HUES6 (cell line): ENCODE measurements around the gene CNTNAP2.

Experiments
- H3K27ac ChIP-seq: 2 replicates; pipeline ENCODE4 v1.7.0; 2013; ENCODE audit warnings: low read depth, mild to moderate bottlenecking, low read length, inconsistent platforms
- H3K27me3 ChIP-seq: 2 replicates; pipeline ENCODE4 v1.6.1; 2013; ENCODE audit warnings: low read length; ENCODE audit not compliant: control insufficient read depth, insufficient read depth
- H3K36me3 ChIP-seq: 2 replicates; pipeline ENCODE4 v1.6.1; 2013; ENCODE audit warnings: low read length; ENCODE audit not compliant: control insufficient read depth, insufficient read depth
- H3K4me1 ChIP-seq: 2 replicates; pipeline ENCODE4 v1.6.1; 2013; ENCODE audit warnings: low read length; ENCODE audit not compliant: control insufficient read depth, insufficient read depth
- H3K4me3 ChIP-seq: 2 replicates; pipeline ENCODE4 v1.5.1; 2013; ENCODE audit warnings: low read depth, low read length
- H3K9ac ChIP-seq: one replicate; pipeline ENCODE4 v1.6.1; 2013; ENCODE audit warnings: mild to moderate bottlenecking, low read length
- H3K9me3 ChIP-seq: 2 replicates; pipeline ENCODE4 v1.6.1; 2013; ENCODE audit warnings: low read depth, low read length; ENCODE audit not compliant: control insufficient read depth, insufficient read depth

The CNTNAP2 gene

GRCh38 chr7:147432576-147432975, 1316.0 kb downstream of the CNTNAP2 start:
- Histone ChIP-seq H3K4me3 (no peak overlapping the region), H3K4me1 (peaks cover 3% of the 10 kb centered on the region; the same call in 1 of the 2 replicates), H3K27ac (no peak overlapping the region), H3K9ac (no peak overlapping the region), H3K27me3 (peaks cover 60% of the 10 kb centered on the region), H3K36me3 (no peaks in the 10 kb centered on the region), H3K9me3 (peaks cover under 1% of the 10 kb centered on the region; the same call in 1 of the 2 replicates)

- Histone ChIP-seq H3K27me3 (peaks cover 97% of the 10 kb centered on the region), H3K9me3 (no peaks in the 10 kb centered on the region), H3K36me3 (no peaks in the 10 kb centered on the region), H3K27ac (no peak overlapping the region), H3K4me1 (peaks cover 3% of the 10 kb centered on the region; the same call in 1 of the 2 replicates), H3K9ac (no peak overlapping the region), H3K4me3 (no peak overlapping the region)
These were observed 1320.1 kb downstream of the CNTNAP2 start for GRCh38 chr7:147436718-147437117.

DNA sequence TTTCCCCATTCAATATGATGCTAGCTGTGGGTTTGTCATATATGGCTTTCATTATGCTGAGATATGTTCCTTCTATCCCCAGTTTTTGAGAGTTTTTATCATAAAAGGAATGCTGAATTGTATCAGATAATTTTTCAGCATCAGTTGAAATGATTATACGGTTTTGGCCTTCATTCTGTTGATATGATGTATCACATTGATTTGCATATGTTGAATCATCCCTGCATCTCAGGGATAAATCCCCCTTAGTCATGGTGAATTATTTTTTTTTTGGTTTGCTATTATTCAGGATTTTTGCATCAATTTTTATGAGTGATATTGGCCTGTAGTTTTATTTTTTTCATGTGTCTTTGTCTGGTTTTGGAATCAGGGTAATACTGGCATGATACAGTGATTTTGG, 1321.6 kb downstream of the CNTNAP2 start:
- H3K4me3 ChIP-seq: no peak overlapping the region
- H3K27ac ChIP-seq: no peak overlapping the region
- peaks cover 97% of the 10 kb centered on the region for H3K27me3 ChIP-seq
- no peaks in the 10 kb centered on the region for H3K36me3 ChIP-seq
- H3K9ac ChIP-seq: no peak overlapping the region
- 0 out of 2 replicates have a peak, but pooled peaks cover 3% of the 10 kb centered on the region for H3K4me1 ChIP-seq
- no peaks in the 10 kb centered on the region for H3K9me3 ChIP-seq

DNA sequence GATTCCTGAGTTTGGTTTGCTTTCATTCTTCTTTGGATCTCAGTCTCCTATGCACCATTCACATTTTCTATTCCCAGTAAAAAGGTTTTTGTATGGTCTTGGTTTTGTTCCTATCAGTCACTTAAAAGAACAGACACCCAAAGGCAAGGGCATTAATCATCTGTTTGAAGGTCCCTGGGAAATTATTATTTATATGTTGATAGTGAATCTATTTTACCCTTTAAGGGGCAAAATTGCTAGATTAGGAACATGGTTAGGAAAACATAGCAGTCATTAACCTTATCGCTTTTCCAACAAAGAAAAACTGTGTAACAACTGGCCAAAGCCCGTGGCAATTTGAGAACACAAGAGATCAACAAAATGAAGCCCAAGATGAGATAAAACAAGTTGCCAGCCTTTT, 1327.3 kb downstream of the CNTNAP2 start:
- H3K4me1 ChIP-seq: no peaks in the 10 kb centered on the region
- H3K27me3 ChIP-seq: peaks cover 45% of the 10 kb centered on the region
- H3K36me3 ChIP-seq: no peaks in the 10 kb centered on the region
- H3K9ac ChIP-seq: no peak overlapping the region
- no peak overlapping the region for H3K27ac ChIP-seq
- no peaks in the 10 kb centered on the region for H3K9me3 ChIP-seq
- no peak overlapping the region for H3K4me3 ChIP-seq

GRCh38 chr7:147452816-147453215, 1336.2 kb downstream of the CNTNAP2 start:
- Histone ChIP-seq H3K36me3 (no peaks in the 10 kb centered on the region), H3K9me3 (no peaks in the 10 kb centered on the region), H3K27me3 (no peaks in the 10 kb centered on the region), H3K4me1 (no peaks in the 10 kb centered on the region), H3K4me3 (no peak overlapping the region), H3K27ac (no peak overlapping the region), H3K9ac (no peak overlapping the region)

- Histone ChIP-seq H3K4me1 (no peaks in the 10 kb centered on the region), H3K9me3 (no peaks in the 10 kb centered on the region), H3K27ac (no peak overlapping the region), H3K27me3 (no peaks in the 10 kb centered on the region), H3K4me3 (no peak overlapping the region), H3K9ac (no peak overlapping the region), H3K36me3 (no peaks in the 10 kb centered on the region)
These were observed 1348.6 kb downstream of the CNTNAP2 start for GRCh38 chr7:147465223-147465622.

GRCh38 chr7:147472556-147472955, 1356.0 kb downstream of the CNTNAP2 start:
- H3K36me3 ChIP-seq: no peaks in the 10 kb centered on the region
- no peak overlapping the region for H3K9ac ChIP-seq
- H3K4me3 ChIP-seq: no peak overlapping the region
- no peaks in the 10 kb centered on the region for H3K27me3 ChIP-seq
- H3K9me3 ChIP-seq: no peaks in the 10 kb centered on the region
- H3K4me1 ChIP-seq: no peaks in the 10 kb centered on the region
- H3K27ac ChIP-seq: no peak overlapping the region

DNA sequence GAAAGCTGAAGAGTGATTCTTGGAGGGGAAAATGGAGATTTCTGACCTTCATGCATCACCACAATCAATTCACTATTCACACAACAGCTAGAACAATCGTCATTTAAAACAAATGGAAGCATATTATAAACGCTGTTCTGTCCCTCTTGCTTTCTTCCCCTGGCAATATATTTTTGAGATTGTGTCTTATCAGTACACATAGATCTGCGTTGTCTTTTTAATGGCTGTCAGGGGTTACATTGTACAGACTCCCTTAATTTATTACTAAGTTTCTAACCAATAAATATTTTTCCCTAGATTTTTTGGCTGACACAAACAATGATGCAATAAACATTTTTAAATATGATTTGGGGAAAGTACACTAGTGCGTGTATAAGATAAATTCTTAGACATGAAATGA, 1358.3 kb downstream of the CNTNAP2 start:
- H3K9ac ChIP-seq: no peak overlapping the region
- H3K27ac ChIP-seq: no peak overlapping the region
- H3K27me3 ChIP-seq: no peaks in the 10 kb centered on the region
- H3K4me1 ChIP-seq: no peaks in the 10 kb centered on the region
- no peaks in the 10 kb centered on the region for H3K9me3 ChIP-seq
- no peak overlapping the region for H3K4me3 ChIP-seq
- no peaks in the 10 kb centered on the region for H3K36me3 ChIP-seq

DNA sequence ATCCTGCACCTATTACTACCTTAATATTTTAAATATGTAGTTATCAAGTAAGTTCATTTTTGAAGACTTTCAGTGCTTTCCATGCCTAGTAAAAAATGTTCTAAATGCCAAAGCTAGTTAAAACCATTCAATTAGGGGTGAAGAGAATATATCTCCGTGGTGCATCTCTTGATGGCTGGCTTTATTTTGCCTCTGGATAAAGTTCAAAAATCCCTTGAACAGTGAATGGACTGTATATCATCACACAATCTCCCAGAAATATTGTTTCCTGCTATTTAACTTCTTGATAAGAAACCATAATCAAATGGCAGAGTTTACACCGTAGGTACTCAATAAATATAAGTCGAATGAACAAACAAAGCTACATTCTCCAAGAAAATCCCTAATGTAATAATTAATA, 1360.9 kb downstream of the CNTNAP2 start:
- Histone ChIP-seq H3K9ac (no peak overlapping the region), H3K27ac (no peak overlapping the region), H3K27me3 (no peaks in the 10 kb centered on the region), H3K9me3 (no peaks in the 10 kb centered on the region), H3K4me3 (no peak overlapping the region), H3K36me3 (no peaks in the 10 kb centered on the region), H3K4me1 (no peaks in the 10 kb centered on the region)

- H3K27ac ChIP-seq: no peak overlapping the region
- no peaks in the 10 kb centered on the region for H3K9me3 ChIP-seq
- no peak overlapping the region for H3K9ac ChIP-seq
- H3K36me3 ChIP-seq: no peaks in the 10 kb centered on the region
- no peaks in the 10 kb centered on the region for H3K27me3 ChIP-seq
- H3K4me1 ChIP-seq: no peaks in the 10 kb centered on the region
- H3K4me3 ChIP-seq: no peak overlapping the region
These were observed 1362.2 kb downstream of the CNTNAP2 start for GRCh38 chr7:147478796-147479195.

DNA sequence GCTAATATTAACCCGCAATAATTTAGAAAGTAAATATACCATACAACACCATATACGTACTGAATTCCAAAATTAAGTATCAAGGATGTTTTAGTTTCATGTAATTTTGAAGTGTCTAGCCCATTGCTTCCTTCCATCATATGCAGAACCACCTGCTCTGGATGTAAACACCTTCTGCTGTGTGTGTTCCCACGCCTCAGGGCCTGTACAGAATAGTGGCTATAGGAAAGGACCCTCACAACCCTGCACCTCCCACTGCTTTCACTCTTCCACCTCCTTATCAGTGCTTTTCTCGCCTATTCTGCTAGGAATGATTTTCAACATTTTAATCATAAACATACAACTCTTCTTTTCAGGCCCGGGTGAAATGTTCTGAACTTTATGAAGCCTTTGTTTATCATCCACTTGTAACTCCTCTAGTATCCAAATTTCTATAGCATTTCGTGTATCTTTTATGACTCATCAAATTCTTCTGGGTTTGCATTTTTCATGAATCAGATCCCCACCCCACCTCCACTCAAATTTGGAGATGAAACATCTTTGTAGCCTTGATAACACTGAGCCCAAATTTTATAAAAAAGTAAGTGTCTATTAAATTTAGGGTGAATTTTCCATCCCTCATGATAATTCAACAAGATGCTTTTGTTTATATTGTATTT, 1367.2 kb downstream of the CNTNAP2 start:
- Histone ChIP-seq H3K36me3 (no peaks in the 10 kb centered on the region), H3K9ac (no peak overlapping the region), H3K27ac (no peak overlapping the region), H3K4me1 (no peaks in the 10 kb centered on the region), H3K4me3 (no peak overlapping the region), H3K27me3 (no peaks in the 10 kb centered on the region), H3K9me3 (no peaks in the 10 kb centered on the region)
